Measurements from ENCODE around the gene ANKRD34B.
"Not testable (repeated sequence)": the region's sequence is repeated elsewhere in the genome, so short reads cannot be mapped to it uniquely, and the experiment has no call there.

ANKRD34B gene

DNA sequence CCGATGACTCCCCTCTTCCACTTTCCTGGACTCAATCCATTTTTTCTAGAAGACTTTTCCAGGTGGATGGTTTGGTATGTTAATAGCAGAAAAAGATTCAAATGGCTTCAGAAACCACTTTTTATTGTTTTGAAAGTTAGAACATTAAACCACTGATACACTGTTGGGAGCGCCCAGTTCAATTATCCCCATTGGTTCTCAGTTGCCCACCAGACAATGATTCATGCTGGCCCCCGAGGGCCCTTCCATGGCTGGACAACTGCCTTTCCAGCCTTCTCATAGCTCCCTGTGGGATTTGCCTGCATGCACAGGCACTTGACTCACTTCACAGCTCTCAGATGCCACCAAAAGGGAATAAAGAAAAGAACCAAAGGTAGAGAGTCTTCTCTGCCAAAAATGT, 21.3 kb upstream of the ANKRD34B start:
- TF ChIP-seq, protein P1, sequence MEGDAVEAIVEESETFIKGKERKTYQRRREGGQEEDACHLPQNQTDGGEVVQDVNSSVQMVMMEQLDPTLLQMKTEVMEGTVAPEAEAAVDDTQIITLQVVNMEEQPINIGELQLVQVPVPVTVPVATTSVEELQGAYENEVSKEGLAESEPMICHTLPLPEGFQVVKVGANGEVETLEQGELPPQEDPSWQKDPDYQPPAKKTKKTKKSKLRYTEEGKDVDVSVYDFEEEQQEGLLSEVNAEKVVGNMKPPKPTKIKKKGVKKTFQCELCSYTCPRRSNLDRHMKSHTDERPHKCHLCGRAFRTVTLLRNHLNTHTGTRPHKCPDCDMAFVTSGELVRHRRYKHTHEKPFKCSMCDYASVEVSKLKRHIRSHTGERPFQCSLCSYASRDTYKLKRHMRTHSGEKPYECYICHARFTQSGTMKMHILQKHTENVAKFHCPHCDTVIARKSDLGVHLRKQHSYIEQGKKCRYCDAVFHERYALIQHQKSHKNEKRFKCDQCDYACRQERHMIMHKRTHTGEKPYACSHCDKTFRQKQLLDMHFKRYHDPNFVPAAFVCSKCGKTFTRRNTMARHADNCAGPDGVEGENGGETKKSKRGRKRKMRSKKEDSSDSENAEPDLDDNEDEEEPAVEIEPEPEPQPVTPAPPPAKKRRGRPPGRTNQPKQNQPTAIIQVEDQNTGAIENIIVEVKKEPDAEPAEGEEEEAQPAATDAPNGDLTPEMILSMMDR (IDR thresholded peaks at IDR 0.05; ENCODE audit: control insufficient read depth, extremely low read depth, insufficient read depth), result no peak
- no peak overlapping the region for H3K4me3 ChIP-seq (ENCODE audit: low read depth, low read length)
- no peak for DNase-seq (ENCODE audit: low read depth)

GRCh38 chr5:80590766-80591165, 20.7 kb upstream of the ANKRD34B start:
- no peak for DNase-seq (ENCODE audit: low read depth)
- TF ChIP-seq, protein P1 (IDR thresholded peaks at IDR 0.05; ENCODE audit: control insufficient read depth, extremely low read depth, insufficient read depth), result no peak
- no peak overlapping the region for H3K4me3 ChIP-seq (ENCODE audit: low read depth, low read length)

DNA sequence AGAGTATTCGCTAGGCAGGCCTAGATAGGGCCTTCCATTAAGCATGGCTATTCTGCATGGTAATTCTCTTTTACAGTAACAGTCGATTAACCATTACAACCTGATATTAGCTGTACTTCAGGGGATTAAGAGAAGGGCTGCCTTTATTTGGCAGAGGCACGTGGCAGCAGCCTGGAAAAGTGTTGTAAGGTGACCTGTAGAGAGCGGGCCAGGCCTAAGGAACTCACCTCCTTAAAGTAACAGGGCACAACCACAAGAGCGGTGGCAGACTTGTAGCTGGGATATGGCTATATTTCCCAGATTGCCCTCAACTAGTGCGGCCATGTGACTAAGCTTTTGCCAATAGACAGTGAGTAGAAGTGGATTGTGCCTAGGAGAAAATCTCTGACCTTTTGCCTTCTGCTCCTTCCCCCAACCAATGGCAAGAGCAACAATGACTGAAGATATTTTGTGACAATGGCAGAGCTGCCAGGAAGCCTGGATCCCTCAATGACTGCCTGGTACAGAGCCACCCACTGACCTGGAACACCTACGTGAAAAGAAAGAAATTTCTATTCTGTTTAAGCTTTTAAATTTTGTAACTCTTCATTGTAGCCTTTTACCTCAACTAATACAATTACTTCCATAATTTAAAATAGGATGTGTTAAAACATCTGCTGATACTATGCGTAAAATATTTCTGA, 18.9 kb upstream of the ANKRD34B start:
- H3K4me3 ChIP-seq (ENCODE audit: low read depth, low read length), result no peak overlapping the region
- TF ChIP-seq, protein P1 (IDR thresholded peaks at IDR 0.05; ENCODE audit: control insufficient read depth, extremely low read depth, insufficient read depth), result no peak
- no peak for DNase-seq (ENCODE audit: low read depth)

DNA sequence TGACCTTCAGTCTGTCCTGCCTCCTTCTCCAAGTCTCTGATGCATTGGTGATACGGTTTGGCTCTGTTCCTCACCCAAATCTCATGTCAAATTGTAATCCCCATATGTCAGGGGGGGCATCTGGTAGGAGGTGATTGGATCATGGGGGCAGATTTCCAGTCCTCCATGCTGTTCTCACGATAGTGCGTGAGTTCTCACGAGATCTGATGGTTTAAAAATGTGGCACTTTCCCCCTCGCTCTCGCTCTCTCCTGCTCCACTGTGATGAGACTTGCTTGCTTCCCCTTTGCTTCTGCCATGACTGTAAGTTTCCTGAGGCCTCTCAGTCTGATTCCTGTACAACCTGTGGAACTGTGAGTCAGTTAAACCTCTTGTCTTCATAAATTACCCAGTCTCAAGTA, 14.7 kb upstream of the ANKRD34B start:
- no peak overlapping the region for H3K4me3 ChIP-seq (ENCODE audit: low read depth, low read length)
- TF ChIP-seq, protein P1 (IDR thresholded peaks at IDR 0.05; ENCODE audit: control insufficient read depth, extremely low read depth, insufficient read depth), result no peak
- DNase-seq (ENCODE audit: low read depth), result no peak

DNA sequence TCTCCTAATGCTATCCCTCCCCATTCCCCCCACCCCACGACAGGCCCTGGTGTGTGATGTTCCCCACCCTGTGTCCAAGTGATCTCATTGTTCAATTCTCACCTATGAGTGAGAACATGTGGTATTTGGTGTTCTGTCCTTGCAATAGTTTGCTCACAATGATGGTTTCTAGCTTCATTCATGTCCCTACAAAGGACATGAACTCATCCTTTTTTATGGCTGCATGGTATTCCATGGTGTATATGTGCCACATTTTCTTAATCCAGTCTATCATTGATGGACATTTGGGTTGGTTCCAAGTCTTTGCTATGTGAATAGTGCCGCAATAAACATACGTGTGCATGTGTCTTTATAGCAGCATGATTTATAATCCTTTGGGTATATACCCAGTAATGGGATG, 10.2 kb upstream of the ANKRD34B start:
- not testable (repeated sequence) for DNase-seq (ENCODE audit: low read depth)

DNA sequence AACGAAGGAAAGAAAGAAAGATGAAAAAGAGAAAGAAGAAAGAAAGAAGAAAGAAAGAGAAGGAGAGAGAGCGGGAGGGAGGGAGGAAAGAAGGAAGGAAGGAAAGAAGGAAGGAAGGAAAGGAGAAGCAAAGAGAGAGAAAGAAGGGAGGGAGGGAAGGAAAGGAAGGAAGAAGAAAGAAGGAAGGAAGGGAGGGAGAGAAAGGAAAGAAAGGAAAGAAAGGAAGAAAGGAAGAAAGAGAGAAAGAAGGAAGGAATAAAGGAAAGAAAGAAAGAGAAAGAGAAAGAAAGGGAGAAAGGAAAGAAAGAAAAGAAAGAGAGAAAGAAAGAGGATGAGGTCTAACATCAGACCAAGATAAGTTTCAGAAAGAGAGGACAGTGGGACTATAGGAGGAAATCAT, 9.0 kb upstream of the ANKRD34B start:
- DNase-seq (ENCODE audit: low read depth), result no peak
- TF ChIP-seq, protein P1 (IDR thresholded peaks at IDR 0.05; ENCODE audit: control insufficient read depth, extremely low read depth, insufficient read depth), result no peak
- H3K4me3 ChIP-seq (ENCODE audit: low read depth, low read length), result no peak overlapping the region

More for the DNA sequence above, 10.2 kb upstream of the ANKRD34B start:
- H3K4me3 ChIP-seq (ENCODE audit: low read depth, low read length), result not testable (repeated sequence)

DNA sequence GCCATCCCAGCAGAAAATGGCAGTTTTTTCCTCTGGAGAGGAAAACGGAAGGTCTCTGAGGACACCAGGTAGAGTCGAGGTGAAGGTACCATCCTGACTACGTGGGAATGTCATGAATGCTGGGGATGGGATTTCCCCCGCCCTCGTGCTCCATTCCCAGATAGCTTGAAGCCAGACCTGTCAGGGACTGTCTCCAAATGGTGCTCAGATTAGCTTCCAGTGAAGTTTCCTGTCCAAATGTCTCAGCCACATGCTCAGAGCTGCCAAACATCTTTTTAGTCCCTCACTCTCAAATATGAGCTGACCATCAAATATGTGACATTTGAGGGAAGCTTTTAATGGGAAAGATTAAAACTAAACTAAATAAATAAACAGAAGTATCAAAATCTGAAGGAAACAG, 7.6 kb upstream of the ANKRD34B start:
- TF ChIP-seq, protein P1 (IDR thresholded peaks at IDR 0.05; ENCODE audit: control insufficient read depth, extremely low read depth, insufficient read depth), result no peak
- H3K4me3 ChIP-seq (ENCODE audit: low read depth, low read length), result no peak overlapping the region
- no peak for DNase-seq (ENCODE audit: low read depth)

Data from LNCaP clone FGC (cell line).